ENCODE data around the gene ALK. TPM values are rescaled to one million over a fixed set of nuclear protein-coding genes. Genes with fewer than 3 reads are reported as not detected.

Gene ALK
- total RNA-seq, 2 donors from 2014 or later: 0.16 to 0.26 TPM

DNA sequence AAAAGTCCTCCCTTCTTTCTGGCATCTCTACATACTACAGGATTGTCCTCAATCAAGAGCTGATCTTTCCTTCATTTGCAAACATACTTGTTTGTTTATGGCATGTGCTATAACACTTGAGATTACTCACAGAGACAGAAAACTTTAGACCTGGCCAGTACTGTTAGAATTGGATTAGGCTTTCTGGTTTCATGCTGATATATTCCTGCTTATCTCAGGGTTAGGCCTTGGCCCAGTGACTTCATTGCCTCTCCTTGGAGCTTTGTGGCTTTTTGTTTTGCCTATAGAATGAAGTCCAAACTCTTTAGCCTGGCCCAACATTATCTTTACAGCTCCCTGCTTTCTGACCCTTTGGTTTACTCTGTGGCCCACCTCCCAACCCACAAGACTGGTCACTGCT is 363.3 kb downstream of the ALK start:
- no peak overlapping the region for H3K4me3 ChIP-seq
- no peak overlapping the region for H3K27ac ChIP-seq
- H3K36me3 ChIP-seq: no peaks in the 10 kb centered on the region
- no peaks in the 10 kb centered on the region for H3K27me3 ChIP-seq
- H3K9me3 ChIP-seq: no peaks in the 10 kb centered on the region
- DNase-seq (ENCODE audit: low spot score): no peak
- H3K4me1 ChIP-seq: no peaks in the 10 kb centered on the region
- TF ChIP-seq, protein P1, sequence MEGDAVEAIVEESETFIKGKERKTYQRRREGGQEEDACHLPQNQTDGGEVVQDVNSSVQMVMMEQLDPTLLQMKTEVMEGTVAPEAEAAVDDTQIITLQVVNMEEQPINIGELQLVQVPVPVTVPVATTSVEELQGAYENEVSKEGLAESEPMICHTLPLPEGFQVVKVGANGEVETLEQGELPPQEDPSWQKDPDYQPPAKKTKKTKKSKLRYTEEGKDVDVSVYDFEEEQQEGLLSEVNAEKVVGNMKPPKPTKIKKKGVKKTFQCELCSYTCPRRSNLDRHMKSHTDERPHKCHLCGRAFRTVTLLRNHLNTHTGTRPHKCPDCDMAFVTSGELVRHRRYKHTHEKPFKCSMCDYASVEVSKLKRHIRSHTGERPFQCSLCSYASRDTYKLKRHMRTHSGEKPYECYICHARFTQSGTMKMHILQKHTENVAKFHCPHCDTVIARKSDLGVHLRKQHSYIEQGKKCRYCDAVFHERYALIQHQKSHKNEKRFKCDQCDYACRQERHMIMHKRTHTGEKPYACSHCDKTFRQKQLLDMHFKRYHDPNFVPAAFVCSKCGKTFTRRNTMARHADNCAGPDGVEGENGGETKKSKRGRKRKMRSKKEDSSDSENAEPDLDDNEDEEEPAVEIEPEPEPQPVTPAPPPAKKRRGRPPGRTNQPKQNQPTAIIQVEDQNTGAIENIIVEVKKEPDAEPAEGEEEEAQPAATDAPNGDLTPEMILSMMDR (IDR thresholded peaks at IDR 0.05): no peak

- Histone ChIP-seq H3K9me3 (no peaks in the 10 kb centered on the region), H3K4me1 (no peaks in the 10 kb centered on the region), H3K36me3 (no peaks in the 10 kb centered on the region), H3K27ac (no peak overlapping the region), H3K4me3 (no peak overlapping the region), H3K27me3 (no peaks in the 10 kb centered on the region)
- no peak for DNase-seq (ENCODE audit: low spot score)
- TF ChIP-seq, protein P1 (IDR thresholded peaks at IDR 0.05): no peak
These were observed 364.1 kb downstream of the ALK start for GRCh38 chr2:29557268-29557667.

- Histone ChIP-seq H3K9me3 (no peaks in the 10 kb centered on the region), H3K27ac (no peak overlapping the region), H3K36me3 (no peaks in the 10 kb centered on the region), H3K4me1 (no peaks in the 10 kb centered on the region), H3K4me3 (no peak overlapping the region), H3K27me3 (no peaks in the 10 kb centered on the region)
- TF ChIP-seq, protein P1 (IDR thresholded peaks at IDR 0.05): no peak
- no peak for DNase-seq (ENCODE audit: low spot score)
These were observed 372.4 kb downstream of the ALK start for GRCh38 chr2:29549069-29549380.

- Histone ChIP-seq H3K4me3 (no peak overlapping the region), H3K36me3 (no peaks in the 10 kb centered on the region), H3K9me3 (no peaks in the 10 kb centered on the region), H3K27ac (no peak overlapping the region), H3K4me1 (no peaks in the 10 kb centered on the region), H3K27me3 (no peaks in the 10 kb centered on the region)
- DNase-seq (ENCODE audit: low spot score): no peak
- TF ChIP-seq, protein P1 (IDR thresholded peaks at IDR 0.05): no peak
These were observed 376.5 kb downstream of the ALK start for GRCh38 chr2:29544917-29545316.

DNA sequence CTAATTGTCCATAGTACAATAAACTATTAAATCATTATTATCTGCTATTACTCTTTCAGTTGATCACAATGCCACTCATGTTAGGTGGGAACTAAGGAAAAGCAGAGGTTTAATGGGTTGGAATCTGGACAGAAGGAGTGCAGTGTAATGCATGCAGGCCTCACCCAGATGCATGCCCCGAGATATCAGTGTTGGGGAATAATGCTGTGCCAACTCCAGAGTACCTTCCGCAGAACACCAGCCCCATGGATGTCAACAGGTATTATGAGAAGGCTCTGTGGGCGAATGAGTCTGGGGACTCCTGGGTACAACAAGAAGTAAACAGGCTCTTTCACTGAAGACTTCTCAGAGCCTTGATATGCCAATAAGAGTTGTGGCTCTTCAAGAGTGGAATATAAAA is 377.4 kb downstream of the ALK start:
- no peak for DNase-seq (ENCODE audit: low spot score)
- TF ChIP-seq, protein P1 (IDR thresholded peaks at IDR 0.05): no peak
- no peak overlapping the region for H3K27ac ChIP-seq
- no peak overlapping the region for H3K4me3 ChIP-seq
- H3K27me3 ChIP-seq: no peaks in the 10 kb centered on the region
- no peaks in the 10 kb centered on the region for H3K4me1 ChIP-seq
- H3K36me3 ChIP-seq: no peaks in the 10 kb centered on the region
- H3K9me3 ChIP-seq: no peaks in the 10 kb centered on the region

- no peak for DNase-seq (ENCODE audit: low spot score)
- Histone ChIP-seq H3K9me3 (no peaks in the 10 kb centered on the region), H3K4me3 (no peak overlapping the region), H3K27me3 (no peaks in the 10 kb centered on the region), H3K4me1 (no peaks in the 10 kb centered on the region), H3K36me3 (no peaks in the 10 kb centered on the region), H3K27ac (no peak overlapping the region)
- TF ChIP-seq, protein P1 (IDR thresholded peaks at IDR 0.05): no peak
These were observed 386.2 kb downstream of the ALK start for GRCh38 chr2:29535188-29535587.

Data from right atrium auricular region (tissue), 2 donors.